Kidney (tissue), 14 donors: ENCODE results near the gene NEDD9. TPM values are rescaled to one million over a fixed set of nuclear protein-coding genes. Genes with fewer than 3 reads are reported as not detected.

Experiments used
- DNase-seq, 5 donors: peaks; one replicate each; pipeline ENCODE4 v3.0.0-alpha.2; 2013 to 2020
- FAIRE-seq: peaks from 2 replicates; lab custom pipeline; 2012; peaks lifted over from hg19 to GRCh38; lab: Jason Lieb, UNC
- H3K27ac ChIP-seq, 2 donors: one replicate each; pipeline ENCODE4 v1.7.0; 2013; ENCODE audit warnings: low read depth in 2 of 2, low read length in 2 of 2, inconsistent platforms in 1 of 2
- H3K27me3 ChIP-seq: one replicate; pipeline ENCODE4 v1.7.1; 2013; ENCODE audit warnings: low read length, inconsistent platforms; ENCODE audit not compliant: control insufficient read depth, insufficient read depth
- H3K36me3 ChIP-seq, 3 donors: one replicate each; pipeline versions ENCODE4 v1.7.0 to v1.7.1; 2013; ENCODE audit warnings: low read length in 3 of 3, control low read depth in 1 of 3, inconsistent platforms in 1 of 3; ENCODE audit not compliant: insufficient read depth in 3 of 3, control insufficient read depth in 2 of 3
- H3K4me1 ChIP-seq, 3 donors: one replicate each; pipeline versions ENCODE4 v1.7.0 to v1.7.1; 2013; ENCODE audit warnings: low read length in 3 of 3, inconsistent platforms in 1 of 3, low read depth in 1 of 3; ENCODE audit not compliant: control insufficient read depth in 2 of 3, insufficient read depth in 2 of 3
- H3K4me3 ChIP-seq, 3 donors: one replicate each; pipeline versions ENCODE4 v1.7.0 to v1.8.1; 2013; ENCODE audit warnings: low read length in 3 of 3, control low read depth in 1 of 3, inconsistent platforms in 1 of 3
- H3K9ac ChIP-seq, 3 donors: one replicate each; pipeline versions ENCODE4 v1.7.0 to v1.7.1; 2013; ENCODE audit warnings: low read length in 3 of 3, control low read depth in 1 of 3, inconsistent platforms in 1 of 3
- H3K9me3 ChIP-seq, 3 donors: one replicate each; pipeline versions ENCODE4 v1.7.0 to v1.7.1; 2013; ENCODE audit warnings: low read length in 3 of 3, control low read depth in 1 of 3, inconsistent platforms in 1 of 3; ENCODE audit not compliant: control insufficient read depth in 2 of 3, insufficient read depth in 1 of 3
- CTCF ChIP-seq: IDR thresholded peaks from 3 replicates; pipeline ENCODE4 v1.5.1; 2012; ENCODE audit warnings: mild to moderate bottlenecking, moderate library complexity, borderline replicate concordance; ENCODE audit not compliant: insufficient read depth; ENCODE audit errors: extremely low read depth
- intact Hi-C: fragments of 100-400 bp; cut with DNase I; formaldehyde crosslinking; loops from one replicate; pipeline ENCODE4 v1.11.1; 2022
- polyA plus RNA-seq: library from polyadenylated mRNA; stranded (reverse); fragments of 350-450 nt; fragmentation: Illumina TruSeq; extraction: RNeasy Lipid Tissue Mini Kit (QIAGEN cat#74804); gene quantifications from one replicate; pipeline ENCODE4 v1.2.3, GENCODE V29; 2014; ENCODE audit warnings: low read depth, low replicate concordance; ENCODE audit not compliant: insufficient read depth
- total RNA-seq: library from RNA; stranded (reverse); fragmentation: NEBNext Ultra II Directional; extraction: Animal tissue kit (Norgen Biotek cat#: 25700); gene quantifications from one replicate; pipeline ENCODE4 v1.2.1, GENCODE V29; 2021
- donor health status: control.
- donor health status: control.
- donor health status: control.
- donor health status: control.
- donor health status: control.
- donor health status: DM: yes; HTN: yes; CAD: no.
- donor health status: Normal renal cell carcinoma (clear cell type).

The NEDD9 gene
- total and polyA plus RNA-seq, 2 donors from 2014 or later: 19.2 to 101 TPM

GRCh38 chr6:11209906-11210305 is 22.6 kb downstream of the NEDD9 start:
- no peak for TF ChIP-seq CTCF
- DNase-seq (no peak), FAIRE-seq (no peak)
- H3K9me3 ChIP-seq: no peaks in the 10 kb centered on the region
- H3K27ac ChIP-seq: no peak overlapping the region
- peaks cover 0 to 43% (median 40%) of the 10 kb centered on the region in 3 donors for H3K4me1 ChIP-seq
- peaks cover 2 to 19% (median 15%) of the 10 kb centered on the region in 3 donors for H3K36me3 ChIP-seq
- H3K4me3 ChIP-seq: no peak overlapping the region
- no peak overlapping the region for H3K9ac ChIP-seq
- intact Hi-C loops: no loop called here
- H3K27me3 ChIP-seq: no peaks in the 10 kb centered on the region

- no peaks in the 10 kb centered on the region for H3K9me3 ChIP-seq
- DNase-seq: no peak
- no peak overlapping the region for H3K4me3 ChIP-seq
- no peak for TF ChIP-seq CTCF
- H3K36me3 ChIP-seq: peaks cover 2 to 19% (median 15%) of the 10 kb centered on the region in 3 donors
- no peak for FAIRE-seq
- intact Hi-C loops: no loop called here
- peaks cover 0 to 37% (median 34%) of the 10 kb centered on the region in 3 donors for H3K4me1 ChIP-seq
- no peaks in the 10 kb centered on the region for H3K27me3 ChIP-seq
- peak overlapping the region in 1 of 2 donors; percentile 5 for H3K27ac ChIP-seq
- no peak overlapping the region for H3K9ac ChIP-seq
These were observed 23.1 kb downstream of the NEDD9 start for GRCh38 chr6:11209369-11209768.

GRCh38 chr6:11208854-11209253 is 23.6 kb downstream of the NEDD9 start:
- H3K4me3 ChIP-seq: no peak overlapping the region
- TF ChIP-seq CTCF: no peak
- FAIRE-seq (no peak), DNase-seq (no peak)
- peak overlapping the region in 1 of 2 donors; percentile 5 for H3K27ac ChIP-seq
- no peaks in the 10 kb centered on the region for H3K9me3 ChIP-seq
- intact Hi-C loops: no loop called here
- no peak overlapping the region for H3K9ac ChIP-seq
- no peaks in the 10 kb centered on the region for H3K27me3 ChIP-seq
- peaks cover 2 to 19% (median 15%) of the 10 kb centered on the region in 3 donors for H3K36me3 ChIP-seq
- peaks cover 0 to 34% (median 29%) of the 10 kb centered on the region in 3 donors for H3K4me1 ChIP-seq

GRCh38 chr6:11208267-11208666 is 24.2 kb downstream of the NEDD9 start:
- Histone ChIP-seq H3K27ac (peak overlapping the region in 1 of 2 donors; percentile 71), H3K27me3 (no peaks in the 10 kb centered on the region), H3K4me3 (no peak overlapping the region), H3K36me3 (peaks cover 2 to 19% (median 17%) of the 10 kb centered on the region in 3 donors), H3K9ac (no peak overlapping the region), H3K4me1 (peaks cover under 1 to 32% (median 26%) of the 10 kb centered on the region in 3 donors), H3K9me3 (no peaks in the 10 kb centered on the region)
- no peak for DNase-seq
- no peak for FAIRE-seq
- no peak for TF ChIP-seq CTCF
- intact Hi-C loops: no loop called here
